ENCODE results near the gene TRAPPC14.

Gene TRAPPC14

DNA sequence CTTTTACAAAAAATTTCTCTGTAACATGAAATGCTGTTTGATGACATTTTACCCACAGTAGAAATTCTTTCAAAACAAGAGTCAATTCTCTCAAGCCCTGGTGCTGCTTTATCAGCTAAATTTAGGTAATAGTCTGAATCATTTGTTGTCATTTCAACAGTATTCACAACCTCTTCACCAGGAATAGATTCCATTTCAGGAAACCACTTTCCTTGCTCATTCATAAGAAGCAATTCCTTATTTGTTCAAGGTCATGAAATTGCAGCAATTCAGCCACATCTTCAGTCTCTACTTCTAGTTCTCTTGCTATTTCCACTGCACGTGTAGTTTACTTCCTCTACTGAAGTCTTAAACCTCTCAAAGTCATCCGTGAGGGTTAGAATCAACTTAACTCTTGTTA, 33.3 kb upstream of the TRAPPC14 start:
- no peak for ATAC-seq
- no peak for TF ChIP-seq CSDC2 (CRISPR knock-in tag; IDR thresholded peaks at IDR 0.05)
- TF ChIP-seq TCF4 (CRISPR knock-in tag; IDR thresholded peaks at IDR 0.05; ENCODE audit: borderline replicate concordance), result no peak
- TF ChIP-seq, protein P1, sequence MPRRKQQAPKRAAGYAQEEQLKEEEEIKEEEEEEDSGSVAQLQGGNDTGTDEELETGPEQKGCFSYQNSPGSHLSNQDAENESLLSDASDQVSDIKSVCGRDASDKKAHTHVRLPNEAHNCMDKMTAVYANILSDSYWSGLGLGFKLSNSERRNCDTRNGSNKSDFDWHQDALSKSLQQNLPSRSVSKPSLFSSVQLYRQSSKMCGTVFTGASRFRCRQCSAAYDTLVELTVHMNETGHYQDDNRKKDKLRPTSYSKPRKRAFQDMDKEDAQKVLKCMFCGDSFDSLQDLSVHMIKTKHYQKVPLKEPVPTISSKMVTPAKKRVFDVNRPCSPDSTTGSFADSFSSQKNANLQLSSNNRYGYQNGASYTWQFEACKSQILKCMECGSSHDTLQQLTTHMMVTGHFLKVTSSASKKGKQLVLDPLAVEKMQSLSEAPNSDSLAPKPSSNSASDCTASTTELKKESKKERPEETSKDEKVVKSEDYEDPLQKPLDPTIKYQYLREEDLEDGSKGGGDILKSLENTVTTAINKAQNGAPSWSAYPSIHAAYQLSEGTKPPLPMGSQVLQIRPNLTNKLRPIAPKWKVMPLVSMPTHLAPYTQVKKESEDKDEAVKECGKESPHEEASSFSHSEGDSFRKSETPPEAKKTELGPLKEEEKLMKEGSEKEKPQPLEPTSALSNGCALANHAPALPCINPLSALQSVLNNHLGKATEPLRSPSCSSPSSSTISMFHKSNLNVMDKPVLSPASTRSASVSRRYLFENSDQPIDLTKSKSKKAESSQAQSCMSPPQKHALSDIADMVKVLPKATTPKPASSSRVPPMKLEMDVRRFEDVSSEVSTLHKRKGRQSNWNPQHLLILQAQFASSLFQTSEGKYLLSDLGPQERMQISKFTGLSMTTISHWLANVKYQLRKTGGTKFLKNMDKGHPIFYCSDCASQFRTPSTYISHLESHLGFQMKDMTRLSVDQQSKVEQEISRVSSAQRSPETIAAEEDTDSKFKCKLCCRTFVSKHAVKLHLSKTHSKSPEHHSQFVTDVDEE (CRISPR knock-in tag; IDR thresholded peaks at IDR 0.05), result no peak
- no peak for TF ChIP-seq PPARA (CRISPR knock-in tag; IDR thresholded peaks at IDR 0.05; ENCODE audit: borderline replicate concordance)
- no peak for TF ChIP-seq BACH2 (CRISPR knock-in tag; IDR thresholded peaks at IDR 0.05; ENCODE audit: borderline replicate concordance)
- TF ChIP-seq ESRRG (CRISPR knock-in tag; IDR thresholded peaks at IDR 0.05), result no peak
- TF ChIP-seq TOX (CRISPR knock-in tag; IDR thresholded peaks at IDR 0.05; ENCODE audit: borderline replicate concordance), result no peak
- TF ChIP-seq, protein P2, sequence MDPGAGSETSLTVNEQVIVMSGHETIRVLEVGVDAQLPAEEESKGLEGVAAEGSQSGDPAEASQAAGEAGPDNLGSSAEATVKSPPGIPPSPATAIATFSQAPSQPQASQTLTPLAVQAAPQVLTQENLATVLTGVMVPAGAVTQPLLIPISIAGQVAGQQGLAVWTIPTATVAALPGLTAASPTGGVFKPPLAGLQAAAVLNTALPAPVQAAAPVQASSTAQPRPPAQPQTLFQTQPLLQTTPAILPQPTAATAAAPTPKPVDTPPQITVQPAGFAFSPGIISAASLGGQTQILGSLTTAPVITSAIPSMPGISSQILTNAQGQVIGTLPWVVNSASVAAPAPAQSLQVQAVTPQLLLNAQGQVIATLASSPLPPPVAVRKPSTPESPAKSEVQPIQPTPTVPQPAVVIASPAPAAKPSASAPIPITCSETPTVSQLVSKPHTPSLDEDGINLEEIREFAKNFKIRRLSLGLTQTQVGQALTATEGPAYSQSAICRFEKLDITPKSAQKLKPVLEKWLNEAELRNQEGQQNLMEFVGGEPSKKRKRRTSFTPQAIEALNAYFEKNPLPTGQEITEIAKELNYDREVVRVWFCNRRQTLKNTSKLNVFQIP (CRISPR knock-in tag; IDR thresholded peaks at IDR 0.05; ENCODE audit: borderline replicate concordance, low read depth), result no peak
- no peak for TF ChIP-seq ARNTL (CRISPR knock-in tag; IDR thresholded peaks at IDR 0.05; ENCODE audit: borderline replicate concordance, low read depth)
- TF ChIP-seq ZFP30 (CRISPR knock-in tag; IDR thresholded peaks at IDR 0.05), result no peak
- no peak for TF ChIP-seq SNAI2 (CRISPR knock-in tag; IDR thresholded peaks at IDR 0.05)
- no peak for TF ChIP-seq RARB (CRISPR knock-in tag; IDR thresholded peaks at IDR 0.05)
- no peak for TF ChIP-seq ZNF8 (CRISPR knock-in tag; IDR thresholded peaks at IDR 0.05)
- TF ChIP-seq ZFP3 (CRISPR knock-in tag; IDR thresholded peaks at IDR 0.05), result no peak
- TF ChIP-seq, protein P3, sequence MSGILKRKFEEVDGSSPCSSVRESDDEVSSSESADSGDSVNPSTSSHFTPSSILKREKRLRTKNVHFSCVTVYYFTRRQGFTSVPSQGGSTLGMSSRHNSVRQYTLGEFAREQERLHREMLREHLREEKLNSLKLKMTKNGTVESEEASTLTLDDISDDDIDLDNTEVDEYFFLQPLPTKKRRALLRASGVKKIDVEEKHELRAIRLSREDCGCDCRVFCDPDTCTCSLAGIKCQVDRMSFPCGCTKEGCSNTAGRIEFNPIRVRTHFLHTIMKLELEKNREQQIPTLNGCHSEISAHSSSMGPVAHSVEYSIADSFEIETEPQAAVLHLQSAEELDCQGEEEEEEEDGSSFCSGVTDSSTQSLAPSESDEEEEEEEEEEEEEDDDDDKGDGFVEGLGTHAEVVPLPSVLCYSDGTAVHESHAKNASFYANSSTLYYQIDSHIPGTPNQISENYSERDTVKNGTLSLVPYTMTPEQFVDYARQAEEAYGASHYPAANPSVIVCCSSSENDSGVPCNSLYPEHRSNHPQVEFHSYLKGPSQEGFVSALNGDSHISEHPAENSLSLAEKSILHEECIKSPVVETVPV (CRISPR knock-in tag; IDR thresholded peaks at IDR 0.05), result no peak
- no peak for TF ChIP-seq OSR1 (CRISPR knock-in tag; IDR thresholded peaks at IDR 0.05)
- TF ChIP-seq ZC3H10 (CRISPR knock-in tag; IDR thresholded peaks at IDR 0.05), result no peak
- TF ChIP-seq, protein P4, sequence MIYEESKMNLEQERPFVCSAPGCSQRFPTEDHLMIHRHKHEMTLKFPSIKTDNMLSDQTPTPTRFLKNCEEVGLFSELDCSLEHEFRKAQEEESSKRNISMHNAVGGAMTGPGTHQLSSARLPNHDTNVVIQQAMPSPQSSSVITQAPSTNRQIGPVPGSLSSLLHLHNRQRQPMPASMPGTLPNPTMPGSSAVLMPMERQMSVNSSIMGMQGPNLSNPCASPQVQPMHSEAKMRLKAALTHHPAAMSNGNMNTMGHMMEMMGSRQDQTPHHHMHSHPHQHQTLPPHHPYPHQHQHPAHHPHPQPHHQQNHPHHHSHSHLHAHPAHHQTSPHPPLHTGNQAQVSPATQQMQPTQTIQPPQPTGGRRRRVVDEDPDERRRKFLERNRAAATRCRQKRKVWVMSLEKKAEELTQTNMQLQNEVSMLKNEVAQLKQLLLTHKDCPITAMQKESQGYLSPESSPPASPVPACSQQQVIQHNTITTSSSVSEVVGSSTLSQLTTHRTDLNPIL (CRISPR knock-in tag; IDR thresholded peaks at IDR 0.05; ENCODE audit: low read depth), result no peak
- TF ChIP-seq ISL1 (CRISPR knock-in tag; IDR thresholded peaks at IDR 0.05), result no peak
- TF ChIP-seq ZNF70 (CRISPR knock-in tag; IDR thresholded peaks at IDR 0.05), result no peak

DNA sequence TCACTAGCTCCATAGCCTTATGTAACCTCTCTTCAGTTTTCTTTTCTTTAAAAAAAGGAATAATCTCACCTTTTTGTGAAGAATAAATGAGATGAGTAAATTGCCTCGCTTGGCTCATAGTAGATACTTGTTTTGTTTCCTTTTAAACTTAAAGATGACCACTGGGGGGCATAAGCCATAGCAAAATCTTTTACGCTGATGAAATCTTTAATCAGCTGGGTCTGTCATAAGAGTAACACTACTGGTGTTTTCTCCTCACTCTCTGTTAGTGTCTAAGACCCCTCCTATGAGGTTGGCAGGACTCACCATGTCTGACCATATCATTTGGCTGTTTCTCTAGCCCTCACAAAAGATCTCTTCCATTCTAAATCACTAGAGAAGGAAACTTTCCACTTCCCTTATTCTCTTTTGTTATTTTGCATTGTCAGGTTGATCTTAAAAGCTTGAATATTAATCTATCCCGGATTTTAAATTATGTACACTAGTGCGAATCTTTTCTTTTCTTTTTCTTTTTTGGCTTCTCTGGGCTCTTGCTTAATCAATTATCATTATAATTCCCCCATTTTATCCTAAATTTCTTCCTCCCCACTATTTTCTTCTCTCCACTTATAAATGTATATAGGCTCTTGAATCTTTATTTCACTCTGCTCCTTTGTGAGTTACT, 31.7 kb upstream of the TRAPPC14 start:
- peak; percentile 87 for ATAC-seq
- TF ChIP-seq BACH2 (CRISPR knock-in tag; IDR thresholded peaks at IDR 0.05; ENCODE audit: borderline replicate concordance), result no peak
- no peak for TF ChIP-seq RARB (CRISPR knock-in tag; IDR thresholded peaks at IDR 0.05)
- TF ChIP-seq CSDC2 (CRISPR knock-in tag; IDR thresholded peaks at IDR 0.05), result no peak
- no peak for TF ChIP-seq ZC3H10 (CRISPR knock-in tag; IDR thresholded peaks at IDR 0.05)
- TF ChIP-seq, protein P5, sequence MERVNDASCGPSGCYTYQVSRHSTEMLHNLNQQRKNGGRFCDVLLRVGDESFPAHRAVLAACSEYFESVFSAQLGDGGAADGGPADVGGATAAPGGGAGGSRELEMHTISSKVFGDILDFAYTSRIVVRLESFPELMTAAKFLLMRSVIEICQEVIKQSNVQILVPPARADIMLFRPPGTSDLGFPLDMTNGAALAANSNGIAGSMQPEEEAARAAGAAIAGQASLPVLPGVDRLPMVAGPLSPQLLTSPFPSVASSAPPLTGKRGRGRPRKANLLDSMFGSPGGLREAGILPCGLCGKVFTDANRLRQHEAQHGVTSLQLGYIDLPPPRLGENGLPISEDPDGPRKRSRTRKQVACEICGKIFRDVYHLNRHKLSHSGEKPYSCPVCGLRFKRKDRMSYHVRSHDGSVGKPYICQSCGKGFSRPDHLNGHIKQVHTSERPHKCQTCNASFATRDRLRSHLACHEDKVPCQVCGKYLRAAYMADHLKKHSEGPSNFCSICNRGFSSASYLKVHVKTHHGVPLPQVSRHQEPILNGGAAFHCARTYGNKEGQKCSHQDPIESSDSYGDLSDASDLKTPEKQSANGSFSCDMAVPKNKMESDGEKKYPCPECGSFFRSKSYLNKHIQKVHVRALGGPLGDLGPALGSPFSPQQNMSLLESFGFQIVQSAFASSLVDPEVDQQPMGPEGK (CRISPR knock-in tag; IDR thresholded peaks at IDR 0.05; ENCODE audit: borderline replicate concordance), result no peak
- no peak for TF ChIP-seq ZFP3 (CRISPR knock-in tag; IDR thresholded peaks at IDR 0.05)
- TF ChIP-seq, protein P3 (CRISPR knock-in tag; IDR thresholded peaks at IDR 0.05), result no peak
- no peak for TF ChIP-seq ZFP30 (CRISPR knock-in tag; IDR thresholded peaks at IDR 0.05)
- no peak for TF ChIP-seq PPARA (CRISPR knock-in tag; IDR thresholded peaks at IDR 0.05; ENCODE audit: borderline replicate concordance)
- TF ChIP-seq GLIS3 (CRISPR knock-in tag; IDR thresholded peaks at IDR 0.05), result no peak
- TF ChIP-seq, protein P2 (CRISPR knock-in tag; IDR thresholded peaks at IDR 0.05; ENCODE audit: borderline replicate concordance, low read depth), result no peak
- TF ChIP-seq TOX (CRISPR knock-in tag; IDR thresholded peaks at IDR 0.05; ENCODE audit: borderline replicate concordance), result no peak
- TF ChIP-seq OSR1 (CRISPR knock-in tag; IDR thresholded peaks at IDR 0.05), result no peak
- TF ChIP-seq TCF4 (CRISPR knock-in tag; IDR thresholded peaks at IDR 0.05; ENCODE audit: borderline replicate concordance), result no peak
- TF ChIP-seq ZNF8 (CRISPR knock-in tag; IDR thresholded peaks at IDR 0.05), result no peak
- no peak for TF ChIP-seq ESRRG (CRISPR knock-in tag; IDR thresholded peaks at IDR 0.05)
- TF ChIP-seq, protein P1 (CRISPR knock-in tag; IDR thresholded peaks at IDR 0.05), result no peak

All from SK-N-SH treated with all-trans-retinoic acid at 6 μM for 48 hours (cell line).